ENCODE results near the gene MRGPRF. TPM values are rescaled to one million over a fixed set of nuclear protein-coding genes. Genes with fewer than 3 reads are reported as not detected.

The MRGPRF gene
- total and polyA plus RNA-seq, 2 of the 8 experiments (the other 6 are each of a cell fraction or from before 2014, with no cell fraction given) = 7.5 to 11.0 TPM

DNA sequence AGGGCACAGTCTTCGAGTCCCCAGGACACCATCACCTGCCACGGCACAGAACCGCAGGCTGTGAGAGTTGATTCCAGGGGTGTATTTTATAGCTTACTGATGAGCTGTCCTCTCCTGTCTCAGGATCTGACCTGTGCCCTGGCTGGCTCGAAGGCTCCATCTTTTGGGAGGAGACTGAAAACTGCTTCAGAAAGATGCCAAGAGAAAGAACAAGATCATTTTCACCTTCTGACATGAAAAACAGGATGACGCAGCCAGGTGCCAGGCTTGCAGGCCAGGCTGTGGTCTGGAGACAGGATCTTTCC, 34.5 kb downstream of the MRGPRF start:
- H4K8ac ChIP-seq (ENCODE audit: extremely low read depth, insufficient read depth, low read length) = no peak overlapping the region
- ChIA-PET POLR2A (ENCODE audit: partially characterized antibody) (no interaction called here), CTCF (ENCODE audit: partially characterized antibody) (interaction anchor here (0.5 kb wide), 1 partner anchor 712 kb away, joined by 3 read pairs; no protein-coding TSS in a partner anchor)
- H3K9ac ChIP-seq (replicated peaks in 1 of 4; ENCODE audit: extremely low read depth in 1 of 4, low read depth in 3 of 4, low read length in 3 of 4) = no peak overlapping the region
- no peak overlapping the region for H3K18ac ChIP-seq (ENCODE audit: extremely low read depth, low read length)
- no peak overlapping the region for H3K4me2 ChIP-seq (ENCODE audit: insufficient read depth in 1 of 2, low read depth in 2 of 2, low read length in 2 of 2)
- no peaks in the 10 kb centered on the region for H3K79me1 ChIP-seq (ENCODE audit: low read depth, low read length)
- no peaks in the 10 kb centered on the region; a peak in 2 of 7 replicates for H3K27me3 ChIP-seq (replicated peaks in 1 of 4; ENCODE audit: control insufficient read depth in 3 of 4, extremely low read depth in 1 of 4, insufficient read depth in 3 of 4, low read length in 3 of 4)
- H4K5ac ChIP-seq (ENCODE audit: insufficient read length, low read depth, low read length) = no peak overlapping the region
- no peaks in the 10 kb centered on the region for H3K79me2 ChIP-seq (ENCODE audit: control insufficient read depth in 1 of 2, insufficient read depth in 2 of 2, low read length in 2 of 2)
- DNase-seq (ENCODE audit: low read depth in 1 of 2, low spot score in 2 of 2) (no peak), FAIRE-seq (no peak)
- no peak overlapping the region for H3K14ac ChIP-seq (ENCODE audit: insufficient read length)
- H4K20me1 ChIP-seq (replicated peaks in 1 of 2; ENCODE audit: control insufficient read depth in 1 of 2, insufficient read depth in 2 of 2, low read length in 2 of 2) = no peaks in the 10 kb centered on the region
- 89% methylated on average over 5 of the region's 5 CpGs; no CpG with 5 or more reads in 1 of the 2 experiments for WGBS, 2 experiments (ENCODE audit: extremely low coverage in 1 of 2, insufficient coverage in 1 of 2, insufficient read length in 1 of 2, insufficient replicate concordance in 2 of 2, low coverage in 1 of 2, low lambda C conversion rate in 2 of 2, missing lambda C conversion rate in 1 of 2)
- no peak overlapping the region for H2BK20ac ChIP-seq (ENCODE audit: low read length)
- no peak overlapping the region for H2AFZ ChIP-seq (ENCODE audit: low read length)
- no peak overlapping the region for H2AK5ac ChIP-seq (ENCODE audit: low read depth, low read length)
- no peak overlapping the region for H2BK12ac ChIP-seq (ENCODE audit: low read depth, low read length)
- H3K4me3 ChIP-seq (ENCODE audit: extremely low read depth in 1 of 4, insufficient read depth in 2 of 4, low read depth in 3 of 4, low read length in 4 of 4) = no peak overlapping the region
- H3K9me3 ChIP-seq (ENCODE audit: insufficient read depth in 2 of 2, low read depth in 1 of 2, low read length in 1 of 2) = peaks cover 4 to 5% of the 10 kb centered on the region in 2 experiments; a peak in 2 of 4 replicates
- no peak overlapping the region for H2BK15ac ChIP-seq (ENCODE audit: low read length)
- H3K23me2 ChIP-seq (ENCODE audit: low read depth, low read length) = no peaks in the 10 kb centered on the region
- no peak overlapping the region for H4K91ac ChIP-seq (replicated peaks; ENCODE audit: insufficient read length, low read length)
- H2BK120ac ChIP-seq (replicated peaks; ENCODE audit: low read depth, low read length) = no peak overlapping the region
- H3K27ac ChIP-seq (ENCODE audit: low read depth, low read length) = no peak overlapping the region
- peaks cover 0 to 3% (median 1%) of the 10 kb centered on the region in 4 experiments; a peak in 1 of 7 replicates for H3K4me1 ChIP-seq (replicated peaks in 1 of 4; ENCODE audit: control insufficient read depth in 3 of 4, insufficient read depth in 4 of 4, low read length in 3 of 4)
- no peak overlapping the region for H3K4ac ChIP-seq (replicated peaks; ENCODE audit: insufficient read length, low read depth, low read length)
- H2BK5ac ChIP-seq (ENCODE audit: low read depth, low read length) = no peak overlapping the region
- H3K23ac ChIP-seq (ENCODE audit: insufficient read length) = no peak overlapping the region
- no peaks in the 10 kb centered on the region for H3K36me3 ChIP-seq (ENCODE audit: control insufficient read depth in 2 of 4, insufficient read depth in 4 of 4, low read length in 3 of 4)
- H3K56ac ChIP-seq (replicated peaks; ENCODE audit: insufficient read length, low read depth, low read length) = no peak overlapping the region
- TF ChIP-seq CHD7 (IDR thresholded peaks at IDR 0.05; ENCODE audit: insufficient replicate concordance, low read length) = no peak

All from H1 (cell line).